ENCODE data around the gene ZFP1.
"Not testable (repeated sequence)": the region's sequence is repeated elsewhere in the genome, so short reads cannot be mapped to it uniquely, and the experiment has no call there.

Gene ZFP1

GRCh38 chr16:75113541-75114121 lies 34.7 kb upstream of the ZFP1 start:
- DNase-seq, result no peak

GRCh38 chr16:75114179-75114945 lies 34.0 kb upstream of the ZFP1 start:
- DNase-seq, result no peak

GRCh38 chr16:75114946-75115825 lies 33.1 kb upstream of the ZFP1 start:
- DNase-seq, result no peak

- peak in 1 of 2 donors; percentile 34 for DNase-seq
These were observed 32.0 kb upstream of the ZFP1 start, which contains the start of gene LDHD for GRCh38 chr16:75116081-75116910. TSS of gene LDHD (minus strand) at chr16:75116780. CDS start at chr16:75116720, 60 bp downstream.

DNA sequence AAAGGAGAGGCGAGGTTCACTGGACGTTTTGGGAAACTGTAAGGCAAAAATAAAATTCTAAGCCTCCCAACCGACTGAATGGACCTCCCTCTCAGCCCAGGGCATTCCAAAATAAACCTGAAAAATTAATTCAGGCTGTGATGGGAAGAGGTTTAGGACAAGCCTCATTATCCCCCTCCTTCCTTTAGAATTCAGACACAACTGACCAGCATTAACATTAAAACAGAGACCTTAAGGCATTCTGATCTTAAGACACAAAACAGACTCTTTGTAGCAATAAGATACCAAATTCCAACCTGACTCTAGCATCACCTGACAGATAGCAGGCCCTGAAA lies 31.4 kb upstream of the ZFP1 start:
- no peak for DNase-seq

GRCh38 chr16:75118943-75119539 lies 29.3 kb upstream of the ZFP1 start:
- DNase-seq, result no peak

DNA sequence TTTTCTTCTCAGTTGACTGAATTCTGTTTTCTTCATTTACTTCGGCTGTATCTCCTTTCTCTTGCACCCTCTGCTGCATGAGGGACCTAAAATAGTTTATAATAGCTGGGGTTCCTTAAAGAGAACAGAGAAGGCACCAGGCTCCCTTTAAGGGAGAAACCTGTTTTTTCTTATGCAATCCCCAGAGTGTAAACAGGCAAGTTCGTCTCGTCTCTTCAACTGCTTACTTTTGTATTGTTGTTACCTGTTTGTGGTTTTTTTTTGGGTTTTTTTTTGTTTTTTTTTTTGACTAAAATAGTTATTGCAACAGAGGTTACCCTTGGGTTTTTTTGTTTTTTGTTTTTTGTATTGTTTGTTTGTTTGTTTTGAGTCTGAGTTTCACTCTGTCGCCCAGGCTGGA lies 28.1 kb upstream of the ZFP1 start:
- no peak for DNase-seq

DNA sequence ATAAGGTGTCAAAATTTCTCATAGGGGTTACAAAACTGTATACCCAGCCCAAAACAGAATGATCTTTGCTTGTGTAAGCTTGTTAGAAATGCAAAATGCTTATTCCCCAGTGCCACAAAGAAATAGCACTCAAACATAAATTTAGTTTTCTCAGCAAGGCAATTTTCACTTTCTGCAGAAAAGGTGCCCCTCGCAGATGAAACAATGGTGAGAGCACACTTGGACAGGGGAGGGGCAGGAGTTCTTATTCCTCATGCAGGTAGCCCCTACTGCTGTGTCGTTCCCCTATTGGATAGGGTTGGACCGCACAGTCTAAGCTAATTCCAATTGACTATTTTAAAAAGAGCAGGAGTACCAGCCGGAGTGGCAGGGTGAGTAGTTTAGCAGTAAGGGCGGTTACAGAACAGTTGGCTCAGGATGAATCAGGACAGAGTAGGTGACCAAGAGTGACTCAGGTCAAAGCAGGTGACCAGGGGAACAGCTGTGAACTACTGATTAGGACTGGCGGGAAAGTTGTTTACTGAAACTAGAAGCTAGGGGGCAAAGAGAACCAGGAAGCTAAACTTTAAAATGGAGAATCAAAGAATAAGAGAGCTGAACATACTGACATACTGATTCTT lies 26.3 kb upstream of the ZFP1 start:
- no peak for DNase-seq

- no peak for DNase-seq
These were observed 25.7 kb upstream of the ZFP1 start for GRCh38 chr16:75122609-75123008.

GRCh38 chr16:75127713-75128415 lies 20.5 kb upstream of the ZFP1 start:
- no peak for DNase-seq

- DNase-seq, result not testable (repeated sequence)
These were observed 18.7 kb upstream of the ZFP1 start for GRCh38 chr16:75129421-75130149.

DNA sequence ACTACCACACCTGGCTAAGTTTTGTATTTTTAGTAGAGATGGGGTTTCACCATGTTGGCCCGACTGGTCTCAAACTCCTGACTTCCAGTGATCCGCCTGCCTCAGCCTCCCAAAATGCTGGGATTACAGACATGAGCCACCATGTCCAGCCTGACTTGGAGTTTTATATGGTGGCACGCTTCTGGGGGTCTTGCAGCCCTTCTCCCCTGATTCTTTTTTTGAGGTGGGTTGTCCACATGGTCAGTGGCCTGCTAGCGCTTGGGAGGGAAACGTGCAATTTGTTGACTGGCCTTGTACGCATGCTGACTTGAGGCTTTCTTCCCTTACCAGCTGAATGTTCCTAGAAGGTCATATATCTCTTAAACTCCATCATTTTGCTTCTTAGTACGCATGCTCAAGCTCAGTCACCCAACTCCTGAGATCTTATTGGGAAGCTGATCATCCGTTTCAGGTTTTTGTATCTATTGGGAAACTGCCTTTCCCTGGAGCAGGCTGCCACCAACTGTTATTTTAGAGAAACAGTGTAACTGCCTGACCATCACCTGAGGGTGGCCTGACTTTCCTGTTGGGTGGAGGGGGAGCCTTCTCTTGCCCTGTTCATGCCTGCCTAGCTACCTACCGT lies 18.1 kb upstream of the ZFP1 start:
- DNase-seq, result no peak

GRCh38 chr16:75131081-75131480 lies 17.2 kb upstream of the ZFP1 start:
- DNase-seq, result no peak

DNA sequence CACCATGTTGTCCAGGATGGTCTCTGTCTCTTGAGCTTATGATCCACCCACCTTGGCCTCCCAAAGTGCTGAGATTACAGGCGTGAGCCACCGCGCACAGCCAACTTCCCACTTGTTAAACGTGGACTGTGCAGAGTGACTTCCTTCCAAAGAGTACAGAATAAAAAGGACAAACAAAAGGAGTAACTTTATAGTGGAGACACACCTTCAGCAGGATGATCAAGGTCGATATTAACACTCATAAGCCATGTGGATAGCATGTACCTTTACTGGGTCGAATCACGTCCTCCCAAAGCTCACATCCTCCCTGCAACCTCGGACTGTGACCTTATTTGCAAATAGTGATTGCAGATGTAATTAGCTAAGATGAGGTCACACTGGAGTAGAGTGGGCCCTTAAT lies 10.1 kb upstream of the ZFP1 start:
- DNase-seq, result no peak

DNA sequence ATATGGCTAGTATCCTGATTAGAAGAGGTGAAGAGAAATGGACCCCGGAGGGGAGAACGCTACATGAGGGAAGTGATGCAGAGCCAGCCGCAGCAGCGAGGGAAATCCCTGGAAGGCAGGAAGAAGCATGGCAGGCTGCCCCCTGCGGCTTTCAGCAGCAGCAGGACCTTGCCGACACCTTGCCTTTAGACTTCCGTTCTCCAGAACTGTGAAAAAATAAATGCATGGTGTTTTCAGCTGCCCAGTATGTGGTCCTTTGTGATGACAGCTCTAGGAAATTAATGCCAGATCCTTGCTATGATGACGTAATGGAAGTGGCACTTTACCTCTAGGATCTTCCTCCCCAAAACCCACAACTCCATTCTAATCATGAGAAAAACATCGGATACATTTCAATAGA lies 9.7 kb upstream of the ZFP1 start:
- DNase-seq, result no peak

GRCh38 chr16:75139498-75139897 lies 8.8 kb upstream of the ZFP1 start:
- no peak for DNase-seq

DNA sequence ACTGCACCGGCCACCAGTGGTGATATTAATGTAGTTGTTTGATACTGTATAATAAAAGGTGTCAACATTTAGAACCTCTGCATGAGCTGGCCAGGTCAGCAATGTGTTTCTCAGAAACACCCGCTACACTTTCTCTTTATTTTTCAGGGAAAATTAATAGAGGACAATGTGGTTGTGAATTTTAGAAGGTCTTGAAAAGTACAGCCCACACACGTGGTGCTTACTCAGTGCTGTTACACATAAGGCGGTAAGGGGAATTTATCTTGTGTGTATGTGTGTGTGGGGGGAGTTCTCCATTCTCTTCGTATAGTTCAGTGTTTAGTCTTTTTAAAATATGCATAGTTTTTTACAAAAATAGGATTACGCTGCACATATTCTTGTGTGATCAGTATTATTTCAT lies 4.4 kb upstream of the ZFP1 start:
- DNase-seq, result no peak

GRCh38 chr16:75147968-75148310 lies 385 bp upstream of the ZFP1 start:
- DNase-seq, result no peak

GRCh38 chr16:75151798-75152197 lies 3.5 kb downstream of the ZFP1 start:
- no peak for DNase-seq

DNA sequence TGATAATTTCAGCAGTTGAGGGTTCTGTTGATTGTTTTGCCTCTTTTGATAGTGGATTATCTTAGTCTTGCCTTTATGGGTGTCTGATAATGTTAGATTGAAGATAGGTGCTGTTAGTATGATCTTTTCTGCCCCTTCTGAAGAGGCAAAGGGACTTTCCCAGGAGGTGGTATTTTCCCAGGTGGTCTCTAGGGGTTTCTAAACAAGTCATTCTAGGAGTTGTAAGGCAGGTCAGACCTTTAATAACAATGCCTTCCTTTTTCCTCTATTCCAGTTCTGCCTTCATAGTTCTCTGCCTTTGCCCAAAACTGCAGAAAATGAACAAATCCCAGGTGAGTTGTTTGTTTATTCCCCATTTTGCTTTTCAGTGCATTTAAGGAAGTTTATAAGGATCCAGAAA lies 4.3 kb downstream of the ZFP1 start:
- DNase-seq, result no peak

Measured in CD4-positive, alpha-beta T cell treated with Interferon alpha-2 for 1 hour (primary cell).